Ishikawa (cell line): Measurements from ENCODE around the gene MAP3K5.

Source experiments
- CREB1 ChIP-seq: IDR thresholded peaks from 2 replicates; pipeline ENCODE4 v1.6.1; 2012; ENCODE audit warnings: low read depth
- EGR1 ChIP-seq: IDR thresholded peaks from 2 replicates; pipeline ENCODE4 v1.6.1; 2012
- EP300 ChIP-seq: IDR thresholded peaks from 2 replicates; pipeline ENCODE4 v1.6.1; 2012; ENCODE audit warnings: borderline replicate concordance
- RAD21 ChIP-seq: IDR thresholded peaks from 2 replicates; pipeline ENCODE4 v1.6.1; 2012; ENCODE audit warnings: low read depth
- TAF1 ChIP-seq: IDR thresholded peaks from 2 replicates; pipeline ENCODE4 v1.6.1; 2012; ENCODE audit warnings: low read depth, mild to moderate bottlenecking
- TEAD4 ChIP-seq: IDR thresholded peaks from 2 replicates; pipeline ENCODE4 v1.6.1; 2012
- USF1 ChIP-seq: IDR thresholded peaks from 2 replicates; pipeline ENCODE4 v1.6.1; 2012
- YY1 ChIP-seq: IDR thresholded peaks from 2 replicates; pipeline ENCODE4 v1.6.1; 2012; ENCODE audit warnings: low read depth
- TF ChIP-seq, protein P1 (sequence below): IDR thresholded peaks from 2 replicates; pipeline ENCODE4 v1.6.1; 2012
- TF ChIP-seq, protein P2 (sequence below): IDR thresholded peaks from 2 replicates; pipeline ENCODE4 v1.6.1; 2012; ENCODE audit warnings: low read depth, mild to moderate bottlenecking

GRCh38 chr6:136535017-136535765 is 257.1 kb downstream of the MAP3K5 start:
- TF ChIP-seq TAF1 (no peak), TEAD4 (no peak), RAD21 (no peak), CREB1 (no peak), EP300 (no peak), YY1 (no peak), EGR1 (no peak), USF1 (no peak)
- TF ChIP-seq, protein P1, sequence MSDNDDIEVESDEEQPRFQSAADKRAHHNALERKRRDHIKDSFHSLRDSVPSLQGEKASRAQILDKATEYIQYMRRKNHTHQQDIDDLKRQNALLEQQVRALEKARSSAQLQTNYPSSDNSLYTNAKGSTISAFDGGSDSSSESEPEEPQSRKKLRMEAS, result no peak
- TF ChIP-seq, protein P2, sequence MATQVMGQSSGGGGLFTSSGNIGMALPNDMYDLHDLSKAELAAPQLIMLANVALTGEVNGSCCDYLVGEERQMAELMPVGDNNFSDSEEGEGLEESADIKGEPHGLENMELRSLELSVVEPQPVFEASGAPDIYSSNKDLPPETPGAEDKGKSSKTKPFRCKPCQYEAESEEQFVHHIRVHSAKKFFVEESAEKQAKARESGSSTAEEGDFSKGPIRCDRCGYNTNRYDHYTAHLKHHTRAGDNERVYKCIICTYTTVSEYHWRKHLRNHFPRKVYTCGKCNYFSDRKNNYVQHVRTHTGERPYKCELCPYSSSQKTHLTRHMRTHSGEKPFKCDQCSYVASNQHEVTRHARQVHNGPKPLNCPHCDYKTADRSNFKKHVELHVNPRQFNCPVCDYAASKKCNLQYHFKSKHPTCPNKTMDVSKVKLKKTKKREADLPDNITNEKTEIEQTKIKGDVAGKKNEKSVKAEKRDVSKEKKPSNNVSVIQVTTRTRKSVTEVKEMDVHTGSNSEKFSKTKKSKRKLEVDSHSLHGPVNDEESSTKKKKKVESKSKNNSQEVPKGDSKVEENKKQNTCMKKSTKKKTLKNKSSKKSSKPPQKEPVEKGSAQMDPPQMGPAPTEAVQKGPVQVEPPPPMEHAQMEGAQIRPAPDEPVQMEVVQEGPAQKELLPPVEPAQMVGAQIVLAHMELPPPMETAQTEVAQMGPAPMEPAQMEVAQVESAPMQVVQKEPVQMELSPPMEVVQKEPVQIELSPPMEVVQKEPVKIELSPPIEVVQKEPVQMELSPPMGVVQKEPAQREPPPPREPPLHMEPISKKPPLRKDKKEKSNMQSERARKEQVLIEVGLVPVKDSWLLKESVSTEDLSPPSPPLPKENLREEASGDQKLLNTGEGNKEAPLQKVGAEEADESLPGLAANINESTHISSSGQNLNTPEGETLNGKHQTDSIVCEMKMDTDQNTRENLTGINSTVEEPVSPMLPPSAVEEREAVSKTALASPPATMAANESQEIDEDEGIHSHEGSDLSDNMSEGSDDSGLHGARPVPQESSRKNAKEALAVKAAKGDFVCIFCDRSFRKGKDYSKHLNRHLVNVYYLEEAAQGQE, result no peak
